ENCODE measurements around the gene NDUFB10.

DNA sequence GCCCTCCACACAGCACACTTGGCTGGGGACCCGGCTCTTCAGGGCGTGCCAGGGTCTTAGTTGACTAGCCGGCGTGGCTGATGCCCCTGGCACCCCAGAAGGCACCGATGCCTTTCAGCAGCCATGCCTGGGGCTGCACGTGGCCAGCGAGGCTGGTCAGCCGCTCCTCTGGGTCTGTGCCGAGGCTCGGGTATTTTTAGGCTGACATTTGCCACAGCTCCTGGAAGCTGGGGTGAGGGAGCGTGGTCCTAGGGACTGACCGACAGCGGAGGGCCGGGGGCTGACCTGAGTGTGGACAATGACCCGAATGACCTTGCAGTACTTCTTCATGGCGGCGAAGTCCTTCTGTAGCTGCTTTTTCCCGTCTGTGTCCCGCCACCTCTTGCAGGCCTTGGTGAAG lies 8.8 kb upstream of the NDUFB10 start:
- TF ChIP-seq, protein P1, sequence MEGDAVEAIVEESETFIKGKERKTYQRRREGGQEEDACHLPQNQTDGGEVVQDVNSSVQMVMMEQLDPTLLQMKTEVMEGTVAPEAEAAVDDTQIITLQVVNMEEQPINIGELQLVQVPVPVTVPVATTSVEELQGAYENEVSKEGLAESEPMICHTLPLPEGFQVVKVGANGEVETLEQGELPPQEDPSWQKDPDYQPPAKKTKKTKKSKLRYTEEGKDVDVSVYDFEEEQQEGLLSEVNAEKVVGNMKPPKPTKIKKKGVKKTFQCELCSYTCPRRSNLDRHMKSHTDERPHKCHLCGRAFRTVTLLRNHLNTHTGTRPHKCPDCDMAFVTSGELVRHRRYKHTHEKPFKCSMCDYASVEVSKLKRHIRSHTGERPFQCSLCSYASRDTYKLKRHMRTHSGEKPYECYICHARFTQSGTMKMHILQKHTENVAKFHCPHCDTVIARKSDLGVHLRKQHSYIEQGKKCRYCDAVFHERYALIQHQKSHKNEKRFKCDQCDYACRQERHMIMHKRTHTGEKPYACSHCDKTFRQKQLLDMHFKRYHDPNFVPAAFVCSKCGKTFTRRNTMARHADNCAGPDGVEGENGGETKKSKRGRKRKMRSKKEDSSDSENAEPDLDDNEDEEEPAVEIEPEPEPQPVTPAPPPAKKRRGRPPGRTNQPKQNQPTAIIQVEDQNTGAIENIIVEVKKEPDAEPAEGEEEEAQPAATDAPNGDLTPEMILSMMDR (conservative IDR thresholded peaks at IDR 0.05 in 1 of 2, IDR thresholded peaks at IDR 0.05 in 1 of 2; ENCODE audit: extremely low read depth in 1 of 2, insufficient read depth in 1 of 2, low read depth in 1 of 2, low read length in 2 of 2) = no peak
- TF ChIP-seq EZH2 (IDR thresholded peaks at IDR 0.05; ENCODE audit: borderline replicate concordance, low read length) = no peak
